HL-60 (cell line): ENCODE results near the gene TPRN.

Experiments
- DNase-seq, 2 experiments: peaks; one replicate each; pipeline ENCODE4 v3.0.0-alpha.2; 2010 to 2020; ENCODE audit warnings: low read depth in 1 of 2, low spot score in 1 of 2
- H3K27ac ChIP-seq: fragments of 250-450 bp; sonication (Bioruptor Pico); replicated peaks from 2 replicates; pipeline ENCODE4 v1.5.1; 2020; ENCODE audit warnings: mild to moderate bottlenecking, moderate library complexity
- H3K27me3 ChIP-seq: fragments of 250-450 bp; sonication (Bioruptor Pico); 2 replicates; pipeline ENCODE4 v1.5.1; 2021; ENCODE audit warnings: mild to moderate bottlenecking, moderate library complexity; ENCODE audit not compliant: insufficient read depth, poor library complexity, severe bottlenecking
- H3K4me3 ChIP-seq: replicated peaks from 2 replicates; pipeline ENCODE4 v1.5.1; 2011; ENCODE audit warnings: mild to moderate bottlenecking, control low read depth, low read length; ENCODE audit not compliant: insufficient read depth
- CTCF ChIP-seq: IDR thresholded peaks from one replicate; pipeline ENCODE4 v1.5.1; 2011; ENCODE audit warnings: low read length, control low read depth, inconsistent platforms; ENCODE audit not compliant: insufficient read depth
- GABPA ChIP-seq: IDR thresholded peaks from 2 replicates; pipeline ENCODE4 v1.6.1; 2012; ENCODE audit warnings: low read depth
- POLR2AphosphoS5 ChIP-seq: IDR thresholded peaks from 2 replicates; pipeline ENCODE4 v1.6.1; 2012; ENCODE audit warnings: low read depth
- REST ChIP-seq: IDR thresholded peaks from 2 replicates; pipeline ENCODE4 v1.6.1; 2012; ENCODE audit warnings: low read depth; ENCODE audit not compliant: insufficient replicate concordance
- SPI1 ChIP-seq: IDR thresholded peaks from 2 replicates; pipeline ENCODE4 v1.6.1; 2012; ENCODE audit warnings: low read depth, mild to moderate bottlenecking, borderline replicate concordance

Gene TPRN

GRCh38 chr9:137217276-137218211 is 17.0 kb upstream of the TPRN start:
- TF ChIP-seq POLR2AphosphoS5 (no peak), SPI1 (no peak), CTCF (no peak), REST (no peak)
- no peak for DNase-seq
- no peak overlapping the region for H3K4me3 ChIP-seq
- H3K27me3 ChIP-seq, result no peaks in the 10 kb centered on the region
- H3K27ac ChIP-seq, result no peak overlapping the region

GRCh38 chr9:137216188-137216965 is 15.8 kb upstream of the TPRN start:
- no peak for DNase-seq
- TF ChIP-seq GABPA (no peak), CTCF (no peak), POLR2AphosphoS5 (no peak), REST (no peak), SPI1 (no peak)
- no peak overlapping the region for H3K4me3 ChIP-seq
- H3K27me3 ChIP-seq, result no peaks in the 10 kb centered on the region
- no peak overlapping the region for H3K27ac ChIP-seq

GRCh38 chr9:137215196-137215986 is 14.8 kb upstream of the TPRN start:
- H3K27me3 ChIP-seq, result no peaks in the 10 kb centered on the region
- TF ChIP-seq GABPA (no peak), POLR2AphosphoS5 (no peak), REST (no peak), SPI1 (no peak), CTCF (no peak)
- no peak for DNase-seq
- H3K27ac ChIP-seq, result no peak overlapping the region
- H3K4me3 ChIP-seq, result no peak overlapping the region
